SH-SY5Y (cell line): ENCODE measurements around the gene ZNF441.

Source experiments
- GATA2 ChIP-seq: IDR thresholded peaks from 2 replicates; pipeline ENCODE4 v1.6.1; 2011; ENCODE audit warnings: mild to moderate bottlenecking, low read depth, low read length
- GATA3 ChIP-seq: IDR thresholded peaks from 2 replicates; pipeline ENCODE4 v1.6.1; 2011; ENCODE audit warnings: low read depth, mild to moderate bottlenecking, low read length, moderate library complexity

The ZNF441 gene

GRCh38 chr19:11766597-11767591 lies at the start of gene ZNF441:
TSS of gene ZNF441 (plus strand) at chr19:11767000. CDS start at chr19:11767194, 194 bp downstream.
- peak; percentile 41; the same call in 1 of the 2 replicates for TF ChIP-seq GATA2
- TF ChIP-seq GATA3: no peak

GRCh38 chr19:11721681-11722080 lies 45.1 kb upstream of the ZNF441 start:
- TF ChIP-seq GATA2: no peak
- no peak for TF ChIP-seq GATA3

GRCh38 chr19:11722414-11722813 lies 44.4 kb upstream of the ZNF441 start:
- TF ChIP-seq GATA2 (no peak), GATA3 (no peak)

GRCh38 chr19:11729586-11729985 lies 37.2 kb upstream of the ZNF441 start:
- no peak for TF ChIP-seq GATA2
- TF ChIP-seq GATA3: no peak

- TF ChIP-seq GATA3 (no peak), GATA2 (no peak)
These were observed 31.4 kb upstream of the ZNF441 start for GRCh38 chr19:11735375-11735774.

- TF ChIP-seq GATA3 (no peak), GATA2 (peak; percentile 58)
These were observed 30.1 kb upstream of the ZNF441 start for GRCh38 chr19:11736696-11737095.

GRCh38 chr19:11737964-11738745 lies 28.6 kb upstream of the ZNF441 start:
- TF ChIP-seq GATA3 (no peak), GATA2 (peak; percentile 70)

- peak; percentile 21; the same call in 1 of the 2 replicates for TF ChIP-seq GATA3
- TF ChIP-seq GATA2: peak; percentile 68
These were observed 27.8 kb upstream of the ZNF441 start, which contains the start of gene ZNF823 for GRCh38 chr19:11738746-11739620. TSS of gene ZNF823 (minus strand) at chr19:11738946. CDS start at chr19:11738819, 127 bp downstream.

- TF ChIP-seq GATA3: no peak
- TF ChIP-seq GATA2: no peak
These were observed 20.9 kb upstream of the ZNF441 start for GRCh38 chr19:11745869-11746268.

GRCh38 chr19:11747277-11747676 lies 19.5 kb upstream of the ZNF441 start:
- TF ChIP-seq GATA3 (no peak), GATA2 (no peak)

GRCh38 chr19:11749751-11750150 lies 17.0 kb upstream of the ZNF441 start:
- no peak for TF ChIP-seq GATA2
- no peak for TF ChIP-seq GATA3

GRCh38 chr19:11752244-11752736 lies 14.5 kb upstream of the ZNF441 start:
- TF ChIP-seq GATA2: no peak

GRCh38 chr19:11754663-11755062 lies 12.1 kb upstream of the ZNF441 start:
- TF ChIP-seq GATA3 (no peak), GATA2 (no peak)
